Duodenal mucosa (tissue), 2 donors: ENCODE data around the gene DOLK.

ENCODE experiments used
- H3K27ac ChIP-seq: one replicate; pipeline ENCODE4 v1.7.0; 2013; ENCODE audit warnings: low read depth, low read length
- H3K27me3 ChIP-seq, 2 donors: one replicate each; pipeline ENCODE4 v1.7.0; 2013; ENCODE audit warnings: low read length in 2 of 2, control low read depth in 1 of 2; ENCODE audit not compliant: insufficient read depth in 2 of 2, control insufficient read depth in 1 of 2
- H3K36me3 ChIP-seq, 2 donors: one replicate each; pipeline ENCODE4 v1.7.0; 2013; ENCODE audit warnings: low read length in 2 of 2, control low read depth in 1 of 2; ENCODE audit not compliant: insufficient read depth in 2 of 2, control insufficient read depth in 1 of 2
- H3K4me1 ChIP-seq, 2 donors: one replicate each; pipeline ENCODE4 v1.7.0; 2013; ENCODE audit warnings: low read length in 2 of 2, control low read depth in 1 of 2; ENCODE audit not compliant: insufficient read depth in 2 of 2, control insufficient read depth in 1 of 2
- H3K4me3 ChIP-seq, 2 donors: one replicate each; pipeline ENCODE4 v1.7.0; 2013; ENCODE audit warnings: low read length in 2 of 2, low read depth in 1 of 2
- H3K9ac ChIP-seq, 2 donors: one replicate each; pipeline ENCODE4 v1.7.0; 2013; ENCODE audit warnings: low read length in 2 of 2, low read depth in 1 of 2
- H3K9me3 ChIP-seq, 2 donors: one replicate each; pipeline ENCODE4 v1.7.0; 2013; ENCODE audit warnings: low read length in 2 of 2, control low read depth in 1 of 2; ENCODE audit not compliant: control insufficient read depth in 1 of 2

The DOLK gene

GRCh38 chr9:128909859-128910258 lies 37.5 kb downstream of the DOLK start:
- Histone ChIP-seq H3K4me3 (no peak overlapping the region), H3K36me3 (peaks cover 30 to 46% of the 10 kb centered on the region in 2 donors), H3K9me3 (no peaks in the 10 kb centered on the region), H3K27ac (no peak overlapping the region), H3K9ac (no peak overlapping the region), H3K4me1 (peaks cover 9 to 14% of the 10 kb centered on the region in 2 donors), H3K27me3 (no peaks in the 10 kb centered on the region)

GRCh38 chr9:128908372-128908771 lies 39.0 kb downstream of the DOLK start:
- peaks cover 9 to 14% of the 10 kb centered on the region in 2 donors for H3K4me1 ChIP-seq
- H3K9me3 ChIP-seq = no peaks in the 10 kb centered on the region
- H3K9ac ChIP-seq = no peak overlapping the region
- H3K36me3 ChIP-seq = peaks cover 25 to 41% of the 10 kb centered on the region in 2 donors
- H3K27me3 ChIP-seq = no peaks in the 10 kb centered on the region
- H3K4me3 ChIP-seq = no peak overlapping the region
- no peak overlapping the region for H3K27ac ChIP-seq

- H3K9ac ChIP-seq = no peak overlapping the region
- no peaks in the 10 kb centered on the region for H3K27me3 ChIP-seq
- no peaks in the 10 kb centered on the region for H3K9me3 ChIP-seq
- no peak overlapping the region for H3K27ac ChIP-seq
- no peak overlapping the region for H3K4me3 ChIP-seq
- peaks cover 8 to 23% of the 10 kb centered on the region in 2 donors for H3K4me1 ChIP-seq
- H3K36me3 ChIP-seq = peaks cover 25 to 41% of the 10 kb centered on the region in 2 donors
Observed at GRCh38 chr9:128906741-128907140, 40.7 kb downstream of the DOLK start.

- Histone ChIP-seq H3K9me3 (no peaks in the 10 kb centered on the region), H3K27me3 (no peaks in the 10 kb centered on the region), H3K4me1 (peaks cover 8 to 19% of the 10 kb centered on the region in 2 donors), H3K36me3 (peaks cover 25 to 41% of the 10 kb centered on the region in 2 donors), H3K4me3 (no peak overlapping the region), H3K9ac (no peak overlapping the region), H3K27ac (no peak overlapping the region)
Observed at GRCh38 chr9:128905964-128906363, 41.4 kb downstream of the DOLK start.

GRCh38 chr9:128903871-128904620 lies 43.4 kb downstream of the DOLK start:
- no peak overlapping the region for H3K27ac ChIP-seq
- H3K9ac ChIP-seq = no peak overlapping the region
- H3K9me3 ChIP-seq = no peaks in the 10 kb centered on the region
- H3K27me3 ChIP-seq = no peaks in the 10 kb centered on the region
- H3K4me3 ChIP-seq = no peak overlapping the region
- peaks cover 8 to 22% of the 10 kb centered on the region in 2 donors for H3K4me1 ChIP-seq
- peaks cover 19 to 23% of the 10 kb centered on the region in 2 donors for H3K36me3 ChIP-seq

GRCh38 chr9:128903079-128903461 lies 44.3 kb downstream of the DOLK start:
- H3K27ac ChIP-seq = peak overlapping the region; percentile 32
- peaks cover 10 to 14% of the 10 kb centered on the region in 2 donors for H3K36me3 ChIP-seq
- H3K9me3 ChIP-seq = no peaks in the 10 kb centered on the region
- H3K4me1 ChIP-seq = peaks cover 11 to 22% of the 10 kb centered on the region in 2 donors
- no peaks in the 10 kb centered on the region for H3K27me3 ChIP-seq
- no peak overlapping the region for H3K9ac ChIP-seq
- H3K4me3 ChIP-seq = no peak overlapping the region

GRCh38 chr9:128902351-128903078 lies 44.9 kb downstream of the DOLK start:
- Histone ChIP-seq H3K4me3 (no peak overlapping the region), H3K9me3 (no peaks in the 10 kb centered on the region), H3K9ac (peak overlapping the region in 1 of 2 donors; percentile 6), H3K27ac (peak overlapping the region; percentile 32), H3K27me3 (no peaks in the 10 kb centered on the region), H3K4me1 (peaks cover 11 to 22% of the 10 kb centered on the region in 2 donors), H3K36me3 (peaks cover 4 to 8% of the 10 kb centered on the region in 2 donors)

- Histone ChIP-seq H3K27me3 (no peaks in the 10 kb centered on the region), H3K9me3 (no peaks in the 10 kb centered on the region), H3K4me1 (peaks cover 11 to 22% of the 10 kb centered on the region in 2 donors), H3K27ac (no peak overlapping the region), H3K9ac (peak overlapping the region in 1 of 2 donors; percentile 6), H3K36me3 (peaks cover 0 to 7% of the 10 kb centered on the region in 2 donors), H3K4me3 (no peak overlapping the region)
Observed at GRCh38 chr9:128901822-128902221, 45.6 kb downstream of the DOLK start.

GRCh38 chr9:128901379-128901778 lies 46.0 kb downstream of the DOLK start:
- Histone ChIP-seq H3K27ac (no peak overlapping the region), H3K27me3 (no peaks in the 10 kb centered on the region), H3K4me3 (no peak overlapping the region), H3K4me1 (peaks cover 11 to 22% of the 10 kb centered on the region in 2 donors), H3K9ac (no peak overlapping the region), H3K36me3 (peaks cover 0 to 6% of the 10 kb centered on the region in 2 donors), H3K9me3 (no peaks in the 10 kb centered on the region)
